PC-3 (cell line): ENCODE measurements around the gene SP100. TPM values are rescaled to one million over a fixed set of nuclear protein-coding genes. Genes with fewer than 3 reads are reported as not detected.
"Not testable (repeated sequence)": the region's sequence is repeated elsewhere in the genome, so short reads cannot be mapped to it uniquely, and the experiment has no call there.

Experiments
- ATAC-seq: fragments of 200-7000 bp; cut with Tn5 transposase; 2 replicates; pipeline ENCODE4 v1.9.1; 2020; ENCODE audit warnings: mild to moderate bottlenecking, moderate library complexity
- BruUV-seq: library from RNA; stranded (reverse); fragments of 400-500 nt; replicated peaks from 2 replicates; lab custom pipeline; 2021; lab: Mats Ljungman, UMichigan
- CTCF ChIA-PET: fragments of 300-600 bp; sonication (Branson Sonifier 250); formaldehyde crosslinking; loops from one replicate; lab custom pipeline; 2022; ENCODE audit warnings: antibody characterized with exemption; lab: Charles Lee
- POLR2A ChIA-PET: fragments of 300-600 bp; sonication (Branson Sonifier 250); formaldehyde crosslinking; loops from one replicate; lab custom pipeline; 2022; ENCODE audit warnings: antibody characterized with exemption; ENCODE audit not compliant: unreplicated experiment; lab: Charles Lee
- DNase-seq: peaks from one replicate; pipeline ENCODE4 v3.0.0-alpha.2; 2015
- H2AFZ ChIP-seq: fragments of 300-600 bp; sonication (generic); 2 replicates; pipeline ENCODE4 v1.6.0; 2016; ENCODE audit warnings: antibody characterized with exemption, low read length
- H3F3A ChIP-seq: fragments of 300-600 bp; sonication (generic); one replicate; pipeline ENCODE4 v1.6.0; 2017; ENCODE audit warnings: antibody characterized with exemption, low read length, control low read depth, mild to moderate bottlenecking; ENCODE audit not compliant: unreplicated experiment
- H3K27ac ChIP-seq: fragments of 300-600 bp; sonication (generic); 2 replicates; pipeline ENCODE4 v1.5.1; 2016; ENCODE audit warnings: mild to moderate bottlenecking, low read length
- H3K27me3 ChIP-seq: fragments of 300-600 bp; sonication (generic); 2 replicates; pipeline ENCODE4 v1.6.1; 2016; ENCODE audit warnings: low read length, mixed read lengths
- H3K36me3 ChIP-seq: fragments of 300-600 bp; sonication (generic); 2 replicates; pipeline ENCODE4 v1.6.1; 2016; ENCODE audit warnings: low read depth, mixed run types, low read length, mixed read lengths
- H3K4me1 ChIP-seq: fragments of 300-600 bp; sonication (generic); 2 replicates; pipeline ENCODE4 v1.5.1; 2016; ENCODE audit warnings: low read length; ENCODE audit not compliant: insufficient read depth
- H3K4me2 ChIP-seq: fragments of 300-600 bp; sonication (generic); 2 replicates; pipeline ENCODE4 v1.6.0; 2016; ENCODE audit warnings: low read length
- H3K4me3 ChIP-seq: fragments of 300-600 bp; sonication (generic); 2 replicates; pipeline ENCODE4 v1.5.1; 2016; ENCODE audit warnings: mild to moderate bottlenecking, low read length, mixed read lengths
- H3K79me2 ChIP-seq: fragments of 300-600 bp; sonication (generic); 2 replicates; pipeline ENCODE4 v1.6.1; 2017; ENCODE audit warnings: low read length, mixed read lengths
- H3K9ac ChIP-seq: fragments of 300-600 bp; sonication (generic); 2 replicates; pipeline ENCODE4 v1.6.0; 2016; ENCODE audit warnings: mild to moderate bottlenecking, low read length
- H3K9me2 ChIP-seq: fragments of 300-600 bp; sonication (generic); replicated peaks from 2 replicates; pipeline ENCODE4 v1.6.1; 2016; ENCODE audit warnings: mixed run types, low read length, mixed read lengths
- H3K9me3 ChIP-seq: fragments of 300-600 bp; sonication (generic); 2 replicates; pipeline ENCODE4 v1.6.1; 2016; ENCODE audit warnings: low read length, mixed read lengths
- H4K20me1 ChIP-seq: fragments of 300-600 bp; sonication (generic); 2 replicates; pipeline ENCODE4 v1.6.1; 2016; ENCODE audit warnings: low read length, mixed read lengths
- EZH2 ChIP-seq: fragments of 300-600 bp; sonication (generic); IDR thresholded peaks from one replicate; pipeline ENCODE4 v1.6.1; 2017; ENCODE audit warnings: antibody characterized with exemption, mild to moderate bottlenecking, low read length; ENCODE audit not compliant: unreplicated experiment
- EZH2phosphoT487 ChIP-seq: fragments of 300-600 bp; sonication (generic); IDR thresholded peaks from 2 replicates; pipeline ENCODE4 v1.6.1; 2018; ENCODE audit warnings: mild to moderate bottlenecking, antibody characterized with exemption, low read length, borderline replicate concordance
- intact Hi-C: fragments of 100-400 bp; cut with micrococcal nuclease; formaldehyde crosslinking; loops from 2 replicates; pipeline ENCODE4 v1.9.0; 2023
- total RNA-seq: library from RNA; depleted of rRNA; stranded (reverse); fragments of >200 nt; gene quantifications from 2 replicates; pipeline ENCODE4 v1.2.3, GENCODE V29; 2014
- TF ChIP-seq, protein P1 (sequence below): fragments of 300-600 bp; sonication (generic); conservative IDR thresholded peaks from 2 replicates; pipeline ENCODE4 v1.5.1; 2017; ENCODE audit warnings: antibody characterized with exemption, low read depth, mild to moderate bottlenecking, low read length

The SP100 gene
- total RNA-seq, 1 experiment from 2014 or later, result 49.8 TPM

- Histone ChIP-seq H3K27me3 (no peaks in the 10 kb centered on the region), H2AFZ (no peak overlapping the region), H4K20me1 (no peaks in the 10 kb centered on the region), H3K4me2 (peak overlapping the region; percentile 37; the same call in 1 of the 2 replicates), H3K9ac (no peak overlapping the region), H3K4me3 (no peak overlapping the region), H3K4me1 (peaks cover 11% of the 10 kb centered on the region; the same call in 1 of the 2 replicates), H3K36me3 (peaks cover 18% of the 10 kb centered on the region), H3K9me3 (no peaks in the 10 kb centered on the region), H3K79me2 (0 out of 2 replicates have a peak, but pooled peaks cover 8% of the 10 kb centered on the region), H3K9me2 (no peaks in the 10 kb centered on the region), H3K27ac (peak overlapping the region; percentile 19), H3F3A (no peaks in the 10 kb centered on the region)
- BruUV-seq, result no TSS peak
- intact Hi-C loops, result loop anchor here (5.0 kb wide), 1 partner anchor 178 kb away; no protein-coding TSS in a partner anchor
- CTCF ChIA-PET, result no interaction called here
- POLR2A ChIA-PET, result no interaction called here
- TF ChIP-seq EZH2 (no peak), EZH2phosphoT487 (no peak)
- TF ChIP-seq, protein P1, sequence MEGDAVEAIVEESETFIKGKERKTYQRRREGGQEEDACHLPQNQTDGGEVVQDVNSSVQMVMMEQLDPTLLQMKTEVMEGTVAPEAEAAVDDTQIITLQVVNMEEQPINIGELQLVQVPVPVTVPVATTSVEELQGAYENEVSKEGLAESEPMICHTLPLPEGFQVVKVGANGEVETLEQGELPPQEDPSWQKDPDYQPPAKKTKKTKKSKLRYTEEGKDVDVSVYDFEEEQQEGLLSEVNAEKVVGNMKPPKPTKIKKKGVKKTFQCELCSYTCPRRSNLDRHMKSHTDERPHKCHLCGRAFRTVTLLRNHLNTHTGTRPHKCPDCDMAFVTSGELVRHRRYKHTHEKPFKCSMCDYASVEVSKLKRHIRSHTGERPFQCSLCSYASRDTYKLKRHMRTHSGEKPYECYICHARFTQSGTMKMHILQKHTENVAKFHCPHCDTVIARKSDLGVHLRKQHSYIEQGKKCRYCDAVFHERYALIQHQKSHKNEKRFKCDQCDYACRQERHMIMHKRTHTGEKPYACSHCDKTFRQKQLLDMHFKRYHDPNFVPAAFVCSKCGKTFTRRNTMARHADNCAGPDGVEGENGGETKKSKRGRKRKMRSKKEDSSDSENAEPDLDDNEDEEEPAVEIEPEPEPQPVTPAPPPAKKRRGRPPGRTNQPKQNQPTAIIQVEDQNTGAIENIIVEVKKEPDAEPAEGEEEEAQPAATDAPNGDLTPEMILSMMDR, result no peak
- peak; percentile 65 for ATAC-seq
- DNase-seq, result no peak
Measured at GRCh38 chr2:230434677-230435324, 18.8 kb downstream of the SP100 start.

GRCh38 chr2:230435431-230435830 is 19.4 kb downstream of the SP100 start:
- Histone ChIP-seq H2AFZ (no peak overlapping the region), H3K9me3 (no peaks in the 10 kb centered on the region), H3K27me3 (no peaks in the 10 kb centered on the region), H3K4me3 (no peak overlapping the region), H3K9me2 (no peaks in the 10 kb centered on the region), H3K36me3 (peaks cover 14% of the 10 kb centered on the region; the same call in 1 of the 2 replicates), H3K4me1 (peaks cover 11% of the 10 kb centered on the region; the same call in 1 of the 2 replicates), H4K20me1 (no peaks in the 10 kb centered on the region), H3K9ac (no peak overlapping the region), H3F3A (no peaks in the 10 kb centered on the region), H3K79me2 (0 out of 2 replicates have a peak, but pooled peaks cover 8% of the 10 kb centered on the region), H3K27ac (peak overlapping the region; percentile 19; the same call in 1 of the 2 replicates), H3K4me2 (peak overlapping the region; percentile 37; the same call in 1 of the 2 replicates)
- BruUV-seq, result no TSS peak
- POLR2A ChIA-PET, result no interaction called here
- intact Hi-C loops, result no loop called here
- ATAC-seq (peak; percentile 83), DNase-seq (peak; percentile 55)
- no peak for TF ChIP-seq EZH2
- TF ChIP-seq, protein P1, result no peak
- CTCF ChIA-PET, result no interaction called here

GRCh38 chr2:230439121-230439520 is 23.1 kb downstream of the SP100 start:
- H3K79me2 ChIP-seq, BruUV-seq, H4K20me1 ChIP-seq, CTCF ChIA-PET, H3K4me3 ChIP-seq, H3K27ac ChIP-seq, DNase-seq, H3K4me2 ChIP-seq, H3K27me3 ChIP-seq, H2AFZ ChIP-seq, H3F3A ChIP-seq, H3K9me3 ChIP-seq, ATAC-seq, H3K9me2 ChIP-seq, POLR2A ChIA-PET, intact Hi-C loops, H3K9ac ChIP-seq: not testable (repeated sequence)
- Histone ChIP-seq H3K4me1 (peaks cover 24% of the 10 kb centered on the region), H3K36me3 (peaks cover 15% of the 10 kb centered on the region; the same call in 1 of the 2 replicates)
